Right kidney (tissue), 9 donors: ENCODE measurements around the gene CNTN3.

Experiments used
- DNase-seq: peaks from one replicate; pipeline ENCODE4 v3.0.0-alpha.2; 2016
- long read RNA-seq, 8 donors: transcript quantifications; one replicate each; lab custom pipeline, GENCODE V29; 2026

CNTN3 gene
- long read RNA-seq, donor 1, partial matches to known transcripts: 0 of 2 reads
- long read RNA-seq, donor 1, other reads (novel, unspliced or antisense): 0 of 2 reads
- long read RNA-seq, donor 2: 0 reads
- long read RNA-seq, donor 3: 0 reads
- long read RNA-seq, donor 4, partial matches to known transcripts: 0 of 1 reads
- long read RNA-seq, donor 4, other reads (novel, unspliced or antisense): 0 of 1 reads
- long read RNA-seq, donor 5: 0 reads
- long read RNA-seq, donor 6, partial matches to known transcripts: 0 of 1 reads
- long read RNA-seq, donor 6, other reads (novel, unspliced or antisense): 0 of 1 reads
- long read RNA-seq, donor 7: 0 reads
- long read RNA-seq, donor 8: 0 reads

- peak; percentile 59 for DNase-seq
Measured at GRCh38 chr3:74614107-74614967, at the start of gene CNTN3. CNTN3 (minus strand) TSS chr3:74614659; CDS start chr3:74521112, 93,547 bp downstream.

DNA sequence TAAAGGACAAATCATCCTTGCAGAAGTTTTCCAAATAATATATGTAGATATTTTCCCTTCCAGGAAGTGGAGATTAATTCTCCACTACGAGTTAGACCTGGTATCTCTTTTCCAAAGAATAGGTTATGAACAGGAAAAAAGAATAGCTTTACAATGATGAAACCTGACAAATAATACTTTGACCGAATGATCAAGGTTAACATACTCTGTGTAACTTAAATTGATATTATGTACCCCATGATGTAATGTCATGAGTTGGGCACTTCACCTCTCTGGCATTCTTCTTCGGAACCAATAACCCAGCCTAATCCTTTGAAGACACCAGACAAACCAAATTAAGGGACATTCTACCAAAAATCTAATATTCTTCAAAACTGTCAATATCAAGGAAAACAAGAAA is 48.7 kb upstream of the CNTN3 start:
- no peak for DNase-seq

DNA sequence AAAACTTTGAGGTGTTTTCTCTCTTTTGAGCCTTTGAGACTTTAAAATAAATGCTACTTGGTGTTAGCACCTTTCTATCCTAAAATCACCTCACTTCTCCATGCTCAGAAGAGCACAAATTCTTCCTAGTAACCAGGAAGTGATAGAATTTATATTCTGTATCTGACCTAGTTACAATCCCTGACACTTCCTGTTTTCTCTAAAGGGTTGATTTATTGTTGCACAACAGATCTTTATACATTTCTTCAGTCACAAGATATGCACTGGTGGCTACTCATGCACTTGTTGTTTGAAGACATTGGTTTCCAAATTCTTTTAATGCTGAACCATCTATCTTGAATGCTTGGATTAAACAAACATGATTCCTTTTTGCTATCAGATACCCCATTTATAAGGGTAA is 47.2 kb upstream of the CNTN3 start:
- DNase-seq: no peak

DNA sequence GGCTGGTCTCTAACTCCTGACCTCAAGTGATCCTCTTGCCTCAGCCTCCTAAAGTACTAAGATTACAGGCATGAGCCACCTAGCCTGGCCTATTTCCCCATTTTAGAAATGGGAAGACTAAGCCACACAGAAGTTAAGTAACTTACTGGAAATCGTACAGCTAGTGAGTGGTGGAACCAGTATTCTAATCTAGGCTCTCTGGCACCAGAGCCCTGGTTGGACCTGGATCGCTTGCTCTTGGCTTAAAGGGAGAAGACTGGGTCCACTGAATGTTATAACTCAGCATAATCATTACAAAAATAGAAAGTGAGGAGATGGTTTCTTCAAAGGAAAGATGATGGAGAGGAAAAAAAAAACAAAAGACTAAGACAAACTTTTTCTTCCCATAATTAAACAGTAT is 37.4 kb upstream of the CNTN3 start:
- no peak for DNase-seq

DNA sequence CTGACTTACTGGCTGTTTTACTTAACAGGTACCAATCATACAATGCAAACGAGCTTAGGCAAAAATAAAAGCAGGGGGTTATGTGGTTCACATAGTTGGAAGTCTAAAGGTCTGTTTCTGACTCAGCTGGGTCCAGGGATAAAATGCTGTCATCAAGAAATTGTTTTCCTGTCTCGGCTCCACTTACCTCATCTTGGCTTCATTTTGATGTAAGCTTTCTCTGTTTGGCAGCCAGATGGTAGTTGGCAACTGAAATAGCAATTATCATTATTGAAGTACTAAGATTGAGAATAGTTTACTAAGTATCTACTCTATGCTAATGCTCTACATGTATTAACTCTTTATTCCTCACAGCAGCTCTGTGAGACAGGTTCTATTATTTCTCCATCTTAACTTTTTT is 36.8 kb upstream of the CNTN3 start:
- no peak for DNase-seq

GRCh38 chr3:74648107-74648506 is 33.6 kb upstream of the CNTN3 start:
- DNase-seq: no peak

DNA sequence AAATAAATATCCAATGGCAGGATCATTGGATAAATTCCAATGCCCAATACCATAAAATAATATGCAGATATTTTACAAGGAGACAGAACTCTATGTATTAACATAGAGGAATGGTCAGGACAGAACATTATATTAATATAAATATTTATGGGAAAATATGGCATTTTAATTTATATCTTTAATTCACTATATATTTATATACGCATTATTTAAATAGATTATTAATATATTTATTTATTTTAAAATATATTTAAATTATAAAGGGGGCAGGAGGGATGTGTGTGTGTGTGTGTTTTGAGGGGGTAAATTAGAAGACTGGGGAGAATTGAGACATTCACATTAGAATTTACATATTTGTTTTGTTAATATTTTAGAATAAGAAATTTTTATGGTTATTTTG is 31.6 kb upstream of the CNTN3 start:
- DNase-seq: no peak

- DNase-seq: no peak
Measured at GRCh38 chr3:74643636-74644035, 29.2 kb upstream of the CNTN3 start.

GRCh38 chr3:74642876-74643275 is 28.4 kb upstream of the CNTN3 start:
- no peak for DNase-seq

GRCh38 chr3:74640211-74640610 is 25.8 kb upstream of the CNTN3 start:
- DNase-seq: no peak

GRCh38 chr3:74639681-74640080 is 25.2 kb upstream of the CNTN3 start:
- DNase-seq: no peak

- DNase-seq: no peak
Measured at GRCh38 chr3:74636981-74637380, 22.5 kb upstream of the CNTN3 start.

GRCh38 chr3:74633021-74633420 is 18.6 kb upstream of the CNTN3 start:
- no peak for DNase-seq

DNA sequence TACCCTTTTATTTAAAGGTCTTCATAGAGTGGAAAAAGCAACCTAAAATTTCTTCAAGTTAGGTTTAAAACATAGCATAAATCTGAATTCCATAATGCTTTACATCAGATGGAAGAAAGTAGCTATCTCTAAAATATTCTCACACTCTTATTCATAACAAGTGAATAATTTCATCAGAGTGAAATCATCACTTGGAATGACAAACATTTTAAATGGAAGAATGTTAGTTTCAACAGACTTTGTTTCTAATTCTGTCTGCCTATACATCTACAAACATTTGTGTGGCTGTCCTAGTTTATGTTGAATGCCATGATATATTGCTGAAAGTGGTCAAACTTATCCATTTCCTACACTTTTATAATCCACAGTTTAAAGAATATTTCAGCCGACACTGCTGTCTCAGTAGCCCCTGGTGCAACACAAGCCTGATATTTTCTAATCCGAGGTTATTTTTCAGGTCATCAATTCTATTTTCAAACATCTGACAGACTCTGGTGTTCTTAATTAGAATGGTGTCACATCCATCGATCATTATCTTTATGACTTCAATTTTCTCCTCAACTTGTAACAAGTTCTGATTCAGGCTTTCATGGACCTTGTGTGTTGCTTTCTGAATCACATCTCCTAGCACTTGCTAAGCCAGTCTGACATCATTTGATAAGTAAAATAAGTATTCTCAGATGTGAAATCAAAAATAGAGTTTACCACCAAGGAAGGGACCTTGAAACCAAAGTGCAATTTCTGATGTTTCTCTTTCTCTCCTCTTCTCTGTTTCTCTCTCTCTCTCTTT is 17.1 kb upstream of the CNTN3 start:
- DNase-seq: no peak

GRCh38 chr3:74630602-74631001 is 16.1 kb upstream of the CNTN3 start:
- DNase-seq: no peak

GRCh38 chr3:74626011-74626410 is 11.6 kb upstream of the CNTN3 start:
- no peak for DNase-seq

GRCh38 chr3:74624301-74624700 is 9.8 kb upstream of the CNTN3 start:
- DNase-seq: no peak

- no peak for DNase-seq
Measured at GRCh38 chr3:74623261-74623836, 8.9 kb upstream of the CNTN3 start.

DNA sequence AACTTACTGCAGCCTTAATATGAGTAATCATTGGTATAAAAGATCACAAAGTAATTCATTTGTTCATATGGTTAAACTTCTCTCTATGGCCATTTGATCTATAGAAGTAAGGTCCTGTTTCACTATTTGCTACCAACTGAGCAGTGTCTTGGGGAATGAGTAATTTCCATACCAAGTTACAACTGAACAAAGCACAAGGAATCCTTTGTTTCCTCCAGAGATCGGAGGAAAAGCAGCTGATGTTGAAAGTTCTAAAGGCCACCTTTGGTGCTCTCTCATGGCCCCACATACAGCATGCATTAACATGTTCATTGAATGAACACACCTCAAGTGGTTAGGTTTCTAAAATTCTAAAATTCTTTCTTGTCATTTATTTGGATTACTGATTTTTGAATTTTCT is 7.1 kb upstream of the CNTN3 start:
- DNase-seq: no peak

DNA sequence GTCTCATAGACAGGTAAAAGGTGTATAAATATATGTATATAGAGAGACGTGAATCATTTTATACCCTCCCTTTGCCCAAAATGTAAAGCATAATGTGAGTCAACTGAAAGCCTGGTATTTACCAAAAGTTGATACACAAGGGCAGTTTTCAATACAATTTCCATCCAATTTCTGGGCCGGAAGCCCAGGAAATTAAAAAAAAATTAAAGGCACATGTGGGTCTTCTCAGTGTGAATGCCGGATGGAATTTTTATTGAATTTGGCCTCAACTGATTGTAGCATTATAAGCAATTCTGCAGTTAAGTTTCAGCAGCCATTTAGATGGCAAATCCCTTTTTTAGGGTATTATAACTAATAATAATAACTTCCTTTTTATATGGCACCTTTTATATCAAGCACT is 3.3 kb upstream of the CNTN3 start:
- no peak for DNase-seq

- DNase-seq: peak; percentile 41
Measured at GRCh38 chr3:74613521-74614106, 845 bp downstream of the CNTN3 start.

DNA sequence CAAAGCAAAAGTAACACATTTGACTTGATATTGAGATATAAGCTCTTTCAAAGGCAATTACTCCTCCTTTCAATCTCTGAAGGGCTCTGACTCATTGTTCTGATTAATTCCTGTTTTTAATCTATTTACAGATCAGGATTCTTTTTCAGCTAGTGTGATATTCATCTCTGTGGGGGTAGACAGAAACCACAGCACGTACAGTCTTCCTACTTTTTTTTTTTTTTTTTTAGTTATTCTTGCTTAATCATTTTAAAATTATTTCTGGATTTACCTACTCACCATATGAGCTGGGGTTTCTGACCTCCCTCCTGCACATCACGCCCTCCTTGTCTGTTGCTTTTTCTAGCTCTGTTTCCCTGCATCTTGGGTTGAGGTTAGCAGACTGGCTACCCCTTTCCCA is 1.4 kb downstream of the CNTN3 start:
- DNase-seq: no peak
